ENCODE data around the gene ATP6V0C.
"Not testable (repeated sequence)": the region's sequence is repeated elsewhere in the genome, so short reads cannot be mapped to it uniquely, and the experiment has no call there.

DNA sequence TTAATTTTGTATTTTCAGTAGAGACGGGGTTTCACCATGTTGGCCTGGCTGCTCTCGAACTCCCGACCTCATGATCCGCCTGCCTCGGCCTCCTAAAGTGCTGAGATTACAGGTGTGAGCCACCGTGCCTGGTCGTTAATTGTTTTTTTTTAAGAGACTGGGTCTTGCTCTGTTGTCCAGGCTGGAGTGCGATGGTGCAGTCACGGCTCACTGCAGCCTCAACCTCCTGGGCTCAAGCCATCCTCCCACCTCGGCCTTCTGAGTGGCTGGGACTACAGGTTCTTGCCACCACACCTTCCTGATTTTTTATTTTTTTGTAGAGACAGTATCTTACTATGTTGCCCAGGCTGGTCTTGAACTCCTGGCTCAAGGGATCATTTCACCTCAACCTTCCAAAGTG is 33.8 kb upstream of the ATP6V0C start:
- TF ChIP-seq EZH2 (IDR thresholded peaks at IDR 0.05; ENCODE audit: low read depth); CTCF (conservative IDR thresholded peaks at IDR 0.05): not testable (repeated sequence)

All from PC-9 (cell line).